CD4-positive, alpha-beta T cell treated with Interleukin-12 subunit alpha and Interleukin-12 subunit beta, for 1 hour (primary cell): Measurements from ENCODE around the gene TXNL4B.
"Not testable (repeated sequence)": the region's sequence is repeated elsewhere in the genome, so short reads cannot be mapped to it uniquely, and the experiment has no call there.

ENCODE experiments used
- DNase-seq: peaks from one replicate; pipeline ENCODE4 v3.0.0-alpha.2; 2020

TXNL4B gene

GRCh38 chr16:72072514-72073342 lies 20.7 kb downstream of the TXNL4B start:
- DNase-seq, result no peak

GRCh38 chr16:72068930-72069329 lies 24.5 kb downstream of the TXNL4B start:
- no peak for DNase-seq

GRCh38 chr16:72066747-72067146 lies 26.7 kb downstream of the TXNL4B start:
- DNase-seq, result peak; percentile 23

GRCh38 chr16:72064361-72064894 lies 29.0 kb downstream of the TXNL4B start:
- DNase-seq, result no peak

GRCh38 chr16:72061564-72061963 lies 31.9 kb downstream of the TXNL4B start:
- no peak for DNase-seq

GRCh38 chr16:72060405-72060804 lies 33.0 kb downstream of the TXNL4B start:
- no peak for DNase-seq

- not testable (repeated sequence) for DNase-seq
Measured at GRCh38 chr16:72059060-72059459, 34.4 kb downstream of the TXNL4B start.

GRCh38 chr16:72057313-72057712 lies 36.1 kb downstream of the TXNL4B start:
- not testable (repeated sequence) for DNase-seq

- DNase-seq, result no peak
Measured at GRCh38 chr16:72055911-72056310, 37.5 kb downstream of the TXNL4B start.

- DNase-seq, result not testable (repeated sequence)
Measured at GRCh38 chr16:72054254-72054847, 39.1 kb downstream of the TXNL4B start, which contains the start of gene HP. Gene HP, plus strand, starts transcription at chr16:72054505. Its CDS starts 148 bp downstream, at chr16:72054653.

GRCh38 chr16:72051818-72052217 lies 41.6 kb downstream of the TXNL4B start:
- no peak for DNase-seq

GRCh38 chr16:72050769-72051464 lies 42.5 kb downstream of the TXNL4B start:
- DNase-seq, result no peak

- DNase-seq, result no peak
Measured at GRCh38 chr16:72049110-72049509, 44.3 kb downstream of the TXNL4B start.

- no peak for DNase-seq
Measured at GRCh38 chr16:72044825-72045359, 48.5 kb downstream of the TXNL4B start.

GRCh38 chr16:72044296-72044695 lies 49.1 kb downstream of the TXNL4B start:
- DNase-seq, result no peak

GRCh38 chr16:72043539-72043938 lies 49.9 kb downstream of the TXNL4B start:
- no peak for DNase-seq

GRCh38 chr16:72043058-72043457 lies 50.4 kb downstream of the TXNL4B start:
- DNase-seq, result no peak

GRCh38 chr16:72042157-72042660 lies 51.2 kb downstream of the TXNL4B start:
- no peak for DNase-seq

GRCh38 chr16:72036098-72036497 lies 57.3 kb downstream of the TXNL4B start:
- no peak for DNase-seq
